ENCODE data around the gene SLC6A8. TPM values are rescaled to one million over a fixed set of nuclear protein-coding genes. Genes with fewer than 3 reads are reported as not detected.

The SLC6A8 gene
- total RNA-seq, 1 experiment from 2014 or later, result 27.4 TPM

DNA sequence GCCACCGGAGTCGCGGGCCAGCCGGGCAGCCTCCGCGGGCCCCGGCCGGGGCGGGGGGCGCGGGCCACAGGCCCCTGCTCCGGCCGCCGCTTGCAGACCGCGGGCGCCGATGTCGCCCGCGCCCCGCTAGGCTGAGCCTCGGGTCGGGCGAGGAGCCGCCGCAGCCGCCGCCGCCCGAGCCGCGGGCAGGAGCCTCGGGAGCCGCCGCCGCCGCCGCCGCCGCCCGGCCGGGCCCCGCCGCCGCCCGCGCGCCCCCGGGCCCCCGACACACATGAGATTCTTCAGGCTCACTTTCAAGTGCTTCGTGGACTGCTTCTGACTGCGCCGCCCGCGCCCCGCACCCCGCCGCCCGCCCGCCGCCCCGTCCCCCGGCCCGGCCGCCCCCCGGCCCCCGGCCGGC lies 345 bp downstream of the SLC6A8 start:
- TF ChIP-seq CTCF (IDR thresholded peaks at IDR 0.05; ENCODE audit: unreplicated experiment), result no peak
- no peak for DNase-seq
- intact Hi-C loops (cut with micrococcal nuclease; ENCODE audit: unreplicated experiment), result no loop called here
- Mint-ChIP-seq H3K9me3 (ENCODE audit: low read depth, unreplicated experiment) (no peaks in the 10 kb centered on the region), H3K27me3 (ENCODE audit: unreplicated experiment) (peaks cover 14% of the 10 kb centered on the region), H3K4me3 (ENCODE audit: low read depth, unreplicated experiment) (peak overlapping the region; percentile 63), H3K4me1 (ENCODE audit: low read depth, unreplicated experiment) (no peaks in the 10 kb centered on the region), H3K36me3 (ENCODE audit: insufficient read depth, unreplicated experiment) (peaks cover 33% of the 10 kb centered on the region), H3K27ac (ENCODE audit: unreplicated experiment) (peak overlapping the region; percentile 50)
- BruUV-seq (replicated peaks), result no TSS peak
- CTCF ChIA-PET, result interaction anchor here (1.9 kb wide), 1 partner anchor 21 kb away, joined by 7 read pairs; no protein-coding TSS in a partner anchor

- peaks cover 14% of the 10 kb centered on the region for H3K27me3 Mint-ChIP-seq (ENCODE audit: unreplicated experiment)
- H3K4me1 Mint-ChIP-seq (ENCODE audit: low read depth, unreplicated experiment), result no peaks in the 10 kb centered on the region
- no peak for DNase-seq
- H3K9me3 Mint-ChIP-seq (ENCODE audit: low read depth, unreplicated experiment), result no peaks in the 10 kb centered on the region
- no peak for TF ChIP-seq CTCF (IDR thresholded peaks at IDR 0.05; ENCODE audit: unreplicated experiment)
- peaks cover 38% of the 10 kb centered on the region for H3K36me3 Mint-ChIP-seq (ENCODE audit: insufficient read depth, unreplicated experiment)
- CTCF ChIA-PET, result no interaction called here
- no TSS peak for BruUV-seq (replicated peaks)
- no peak overlapping the region for H3K4me3 Mint-ChIP-seq (ENCODE audit: low read depth, unreplicated experiment)
- intact Hi-C loops (cut with micrococcal nuclease; ENCODE audit: unreplicated experiment), result no loop called here
- H3K27ac Mint-ChIP-seq (ENCODE audit: unreplicated experiment), result no peak overlapping the region
Measured at GRCh38 chrX:153688506-153688905, 780 bp downstream of the SLC6A8 start.

- TF ChIP-seq CTCF (IDR thresholded peaks at IDR 0.05; ENCODE audit: unreplicated experiment), result no peak
- Mint-ChIP-seq H3K4me3 (ENCODE audit: low read depth, unreplicated experiment) (peak overlapping the region; percentile 26), H3K9me3 (ENCODE audit: low read depth, unreplicated experiment) (no peaks in the 10 kb centered on the region), H3K36me3 (ENCODE audit: insufficient read depth, unreplicated experiment) (peaks cover 42% of the 10 kb centered on the region), H3K4me1 (ENCODE audit: low read depth, unreplicated experiment) (no peaks in the 10 kb centered on the region), H3K27me3 (ENCODE audit: unreplicated experiment) (peaks cover 14% of the 10 kb centered on the region), H3K27ac (ENCODE audit: unreplicated experiment) (no peak overlapping the region)
- CTCF ChIA-PET, result no interaction called here
- BruUV-seq (replicated peaks), result no TSS peak
- intact Hi-C loops (cut with micrococcal nuclease; ENCODE audit: unreplicated experiment), result no loop called here
- DNase-seq, result no peak
Measured at GRCh38 chrX:153688911-153689590, 1.3 kb downstream of the SLC6A8 start.

- peak; percentile 22 for TF ChIP-seq CTCF (IDR thresholded peaks at IDR 0.05; ENCODE audit: unreplicated experiment)
- H3K9me3 Mint-ChIP-seq (ENCODE audit: low read depth, unreplicated experiment), result no peaks in the 10 kb centered on the region
- peak overlapping the region; percentile 26 for H3K4me3 Mint-ChIP-seq (ENCODE audit: low read depth, unreplicated experiment)
- no peak for DNase-seq
- peak overlapping the region; percentile 36 for H3K27ac Mint-ChIP-seq (ENCODE audit: unreplicated experiment)
- H3K4me1 Mint-ChIP-seq (ENCODE audit: low read depth, unreplicated experiment), result no peaks in the 10 kb centered on the region
- peaks cover 48% of the 10 kb centered on the region for H3K36me3 Mint-ChIP-seq (ENCODE audit: insufficient read depth, unreplicated experiment)
- intact Hi-C loops (cut with micrococcal nuclease; ENCODE audit: unreplicated experiment), result no loop called here
- peaks cover 14% of the 10 kb centered on the region for H3K27me3 Mint-ChIP-seq (ENCODE audit: unreplicated experiment)
- BruUV-seq (replicated peaks), result TSS peak; percentile 35
- CTCF ChIA-PET, result no interaction called here
Measured at GRCh38 chrX:153689654-153690465, 2.1 kb downstream of the SLC6A8 start.

All from Calu3 (cell line).